Putamen (tissue), 1 donor: ENCODE results near the gene GABRD.

Source experiments
- DNase-seq: peaks from one replicate; pipeline ENCODE4 v3.0.0-alpha.2; 2016; ENCODE audit warnings: low spot score

GABRD gene

DNA sequence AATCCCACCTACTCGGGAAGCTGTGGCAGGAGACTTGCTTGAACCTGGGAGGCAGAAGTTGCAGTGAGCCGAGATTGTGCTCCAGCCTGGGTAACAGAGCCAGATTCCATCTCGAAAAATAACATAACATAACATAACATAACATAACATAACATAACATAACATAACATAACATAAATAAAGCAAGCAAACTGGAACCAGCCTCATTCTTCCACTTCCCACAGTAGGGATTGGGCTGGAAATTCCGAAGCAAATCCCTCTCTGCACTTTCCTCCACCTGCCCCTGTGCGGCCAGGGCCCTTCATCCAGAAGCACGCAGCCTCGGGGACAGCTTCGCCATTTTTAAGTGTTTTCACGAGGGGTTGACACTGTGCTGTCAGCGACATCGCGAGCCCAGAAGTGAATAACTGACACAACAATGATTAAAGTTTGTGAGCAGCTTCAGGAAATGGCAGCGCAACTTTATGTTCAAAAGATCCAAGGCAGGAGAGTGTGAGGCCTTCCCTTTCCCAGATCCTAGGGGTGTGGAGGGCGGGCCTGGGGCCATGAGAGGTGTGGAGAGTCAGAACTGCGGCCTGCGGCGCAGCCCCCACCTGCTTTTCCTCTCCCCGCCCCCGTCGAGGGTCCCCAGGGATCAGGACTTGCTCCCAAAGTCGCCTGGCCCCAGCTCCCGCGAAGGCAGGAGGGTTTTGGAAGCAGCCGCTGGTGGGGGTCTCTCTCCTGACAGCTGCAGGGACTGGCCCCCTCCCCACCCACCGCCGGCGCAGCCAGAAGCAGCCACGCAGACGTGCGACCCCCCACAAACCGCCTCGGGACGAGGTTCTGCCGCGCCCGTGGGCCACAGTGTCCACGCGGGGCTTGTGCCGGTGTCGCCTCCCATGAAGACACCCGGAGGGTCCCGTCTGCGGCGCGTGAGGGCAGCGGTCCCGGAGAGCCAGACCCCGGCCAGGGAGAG is 651 bp upstream of the GABRD start:
- no peak for DNase-seq

DNA sequence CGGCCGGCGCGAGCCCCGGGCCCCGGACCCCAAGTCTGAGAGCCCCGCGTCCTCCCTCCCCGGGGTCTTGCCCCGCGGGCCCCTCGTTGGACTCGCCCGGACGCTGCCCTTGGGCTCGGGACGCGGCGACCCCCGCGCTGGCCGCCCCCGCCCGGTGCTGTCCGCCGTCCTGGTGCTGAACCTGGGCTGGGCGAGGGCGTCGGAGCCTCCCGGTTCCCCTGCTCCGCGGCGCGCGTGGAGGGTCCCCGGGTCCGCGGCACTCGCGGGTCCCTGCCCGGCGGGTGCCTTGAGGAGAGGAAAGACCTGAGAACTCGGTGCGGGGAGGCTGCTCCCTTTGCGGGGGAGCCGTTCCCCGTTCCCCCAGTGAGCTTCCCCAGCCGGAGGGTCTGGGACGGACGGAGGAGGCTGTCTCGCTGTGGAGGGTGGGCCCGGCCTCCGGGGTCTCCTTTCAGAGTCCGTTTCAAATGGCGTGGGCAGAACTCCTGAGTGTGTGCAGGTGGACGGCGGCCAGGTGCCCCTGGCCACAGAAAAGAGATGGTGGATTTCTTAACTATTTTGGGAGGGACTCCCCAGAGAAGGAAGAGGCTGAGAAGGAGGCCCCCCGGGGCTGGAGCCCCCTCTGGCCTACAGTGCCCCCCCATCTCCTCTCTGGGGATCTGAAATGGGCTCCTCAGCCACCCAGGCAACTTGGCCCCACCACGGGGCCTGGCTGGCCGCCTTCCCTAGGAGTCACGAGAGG is 595 bp downstream of the GABRD start:
- DNase-seq: no peak

DNA sequence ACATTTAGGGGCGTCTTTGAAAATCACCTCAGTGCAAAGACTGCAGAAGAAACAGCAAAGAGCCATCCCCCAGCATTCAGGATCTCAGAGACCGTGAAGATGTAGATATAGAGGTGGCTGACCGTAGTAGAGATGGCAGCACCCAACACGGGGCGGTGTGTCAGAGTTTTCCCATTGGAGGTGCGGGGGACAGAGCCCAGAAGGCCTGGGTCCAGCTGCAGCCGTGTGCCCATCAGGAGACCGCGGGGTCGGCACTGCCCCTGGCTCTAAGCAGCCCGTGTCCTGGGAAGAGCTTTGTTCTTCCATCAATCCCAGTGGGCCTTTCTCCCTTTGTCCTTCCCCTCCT is 1.1 kb downstream of the GABRD start:
- no peak for DNase-seq

DNA sequence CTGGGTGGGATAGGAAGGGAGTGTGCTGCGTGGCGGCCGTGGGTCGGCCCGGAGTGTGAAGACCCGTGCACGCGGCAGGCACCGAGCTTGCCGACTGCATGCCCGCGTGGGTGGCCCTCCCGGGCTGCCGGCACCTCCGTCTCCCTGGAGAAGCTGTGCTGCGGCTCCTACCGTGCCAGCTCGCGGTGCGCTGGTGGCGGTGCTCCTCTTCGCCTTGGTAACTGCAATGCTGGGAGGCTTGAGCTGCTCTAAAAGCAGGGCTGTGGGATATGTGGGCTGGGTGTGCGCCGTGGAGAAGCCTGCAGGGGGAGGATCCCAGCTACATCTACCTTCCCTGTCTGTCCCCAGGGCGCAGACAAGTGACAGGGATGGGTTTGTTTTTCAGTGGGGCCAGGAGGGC is 2.4 kb downstream of the GABRD start:
- peak; percentile 80 for DNase-seq

DNA sequence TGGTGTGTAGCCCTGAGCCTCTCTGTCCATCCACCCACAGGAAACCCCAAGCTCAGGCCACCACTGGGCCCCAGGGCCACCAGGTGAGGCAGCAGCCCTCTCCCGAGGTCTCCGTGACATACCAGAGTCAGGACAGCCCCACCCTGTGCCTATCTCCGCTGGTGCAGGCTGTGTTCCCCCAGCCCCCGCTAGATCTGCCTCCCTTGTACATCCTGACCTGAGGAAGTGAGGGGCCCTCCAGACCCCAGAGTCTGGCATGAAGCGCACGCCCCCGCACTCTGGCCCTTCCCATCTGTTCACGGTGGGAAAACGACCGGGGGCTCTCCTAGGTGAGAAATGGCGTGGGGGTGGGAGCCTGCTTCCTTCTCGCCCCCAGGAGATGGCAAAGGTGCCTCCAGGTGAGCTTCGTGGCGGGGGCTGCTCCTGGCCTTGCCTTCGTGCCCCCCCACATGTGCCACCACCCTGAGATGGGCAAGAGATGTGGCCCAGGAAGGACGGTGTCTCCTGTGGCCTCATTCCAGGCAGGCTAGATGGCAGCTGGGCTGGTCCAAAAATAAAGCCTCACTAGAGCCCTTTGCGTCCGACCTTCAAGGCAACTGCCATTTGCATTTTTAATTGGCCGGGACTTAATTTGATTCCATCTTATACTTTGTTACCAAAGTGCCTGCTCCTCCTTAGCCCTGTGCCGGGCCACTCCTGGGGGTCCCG is 3.1 kb downstream of the GABRD start:
- no peak for DNase-seq

DNA sequence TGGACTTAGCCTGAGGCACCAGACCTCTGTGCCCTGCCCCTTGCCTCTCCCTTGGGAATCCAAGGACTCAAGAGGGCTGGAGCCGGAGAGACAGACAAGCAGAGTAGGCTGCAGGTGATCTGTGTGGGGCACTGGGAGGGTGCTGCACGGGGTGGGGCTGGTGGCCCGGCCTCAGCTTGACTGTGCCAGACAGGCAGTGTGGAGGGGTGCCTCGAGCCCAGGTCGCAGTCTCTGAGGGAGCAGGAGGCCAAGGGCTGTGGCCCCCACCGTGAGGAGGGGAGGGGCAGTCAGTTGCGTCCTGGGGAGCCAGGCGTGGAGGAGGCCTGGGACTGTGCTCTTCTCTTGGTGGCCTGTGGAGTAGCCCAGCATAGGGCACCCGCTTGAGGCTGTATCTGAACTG is 4.0 kb downstream of the GABRD start:
- no peak for DNase-seq

DNA sequence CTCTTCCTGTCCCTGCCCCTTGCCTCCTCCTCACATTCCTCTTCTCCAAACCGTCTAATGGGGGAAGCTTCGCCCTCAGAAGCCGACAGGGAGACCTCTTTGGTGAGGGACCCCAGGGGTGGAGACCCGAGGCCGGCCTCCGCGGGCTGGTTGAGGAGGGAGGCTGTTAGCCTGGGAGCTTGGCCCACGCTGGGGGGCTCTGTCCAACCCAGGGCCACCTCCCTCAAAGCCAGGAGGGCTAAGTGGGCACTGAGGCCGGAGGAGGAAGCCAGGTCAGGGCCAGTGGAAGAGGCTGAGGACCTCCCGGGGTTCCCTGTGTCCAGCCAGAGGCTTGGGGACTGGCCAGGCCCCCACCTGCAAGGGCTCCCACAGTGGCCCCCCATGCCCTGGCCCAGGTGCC is 5.3 kb downstream of the GABRD start:
- no peak for DNase-seq

DNA sequence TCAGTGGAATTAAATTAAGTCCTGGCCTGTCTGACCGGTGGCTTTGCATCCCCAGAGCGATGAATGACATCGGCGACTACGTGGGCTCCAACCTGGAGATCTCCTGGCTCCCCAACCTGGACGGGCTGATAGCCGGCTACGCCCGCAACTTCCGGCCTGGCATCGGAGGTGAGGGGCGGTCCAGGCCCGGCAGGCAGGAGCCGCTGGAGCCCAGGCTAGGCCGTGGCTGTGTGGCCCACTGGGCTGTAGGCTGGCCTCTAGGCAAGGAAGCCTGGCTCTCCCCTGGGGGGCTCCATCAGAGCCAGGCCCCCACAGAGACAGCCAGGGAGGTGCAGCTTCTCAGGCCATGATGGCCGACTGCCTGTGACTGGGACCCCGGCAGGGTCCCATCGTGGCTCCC is 5.7 kb downstream of the GABRD start:
- DNase-seq: no peak

DNA sequence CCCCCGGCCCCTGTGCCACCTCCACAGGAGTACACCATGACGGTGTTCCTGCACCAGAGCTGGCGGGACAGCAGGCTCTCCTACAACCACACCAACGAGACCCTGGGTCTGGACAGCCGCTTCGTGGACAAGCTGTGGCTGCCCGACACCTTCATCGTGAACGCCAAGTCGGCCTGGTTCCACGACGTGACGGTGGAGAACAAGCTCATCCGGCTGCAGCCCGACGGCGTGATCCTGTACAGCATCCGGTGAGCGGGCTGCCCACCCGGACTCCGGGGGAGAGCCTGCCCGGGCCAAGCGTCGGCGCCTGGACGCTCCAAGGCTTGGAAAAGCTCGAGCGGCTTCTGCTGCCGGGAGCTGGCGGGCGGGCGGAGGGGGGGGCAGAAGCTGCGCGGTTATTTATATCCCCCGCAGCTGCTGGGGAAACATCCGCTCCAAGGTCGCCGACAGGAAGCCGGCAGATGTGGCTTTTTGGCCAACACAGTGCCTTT is 6.4 kb downstream of the GABRD start:
- DNase-seq: no peak

DNA sequence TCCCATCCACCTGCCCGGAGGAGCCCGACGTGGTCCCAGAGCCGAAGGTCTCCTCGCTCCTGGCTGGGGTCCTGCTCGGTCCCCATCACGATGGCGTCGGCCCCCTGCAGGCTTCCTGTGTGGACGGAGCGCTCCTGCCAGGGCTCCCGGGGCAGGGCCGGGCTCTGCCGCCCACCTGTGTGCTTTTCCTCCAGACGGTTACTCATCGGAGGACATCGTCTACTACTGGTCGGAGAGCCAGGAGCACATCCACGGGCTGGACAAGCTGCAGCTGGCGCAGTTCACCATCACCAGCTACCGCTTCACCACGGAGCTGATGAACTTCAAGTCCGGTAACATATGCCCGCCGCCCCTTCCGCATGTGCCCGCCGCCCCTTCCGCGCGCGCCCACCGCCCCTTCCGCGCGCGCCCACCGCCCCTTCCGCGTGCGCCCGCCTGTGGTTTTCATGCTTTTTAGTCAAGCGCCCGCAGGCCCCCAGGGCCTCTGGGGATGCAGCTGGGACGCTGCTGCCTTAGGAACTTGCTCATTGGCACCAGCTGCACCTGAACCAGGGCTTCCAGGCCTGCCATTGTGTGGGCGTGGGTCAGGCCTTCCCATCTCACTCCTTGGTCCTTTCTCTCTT is 8.9 kb downstream of the GABRD start:
- DNase-seq: no peak

DNA sequence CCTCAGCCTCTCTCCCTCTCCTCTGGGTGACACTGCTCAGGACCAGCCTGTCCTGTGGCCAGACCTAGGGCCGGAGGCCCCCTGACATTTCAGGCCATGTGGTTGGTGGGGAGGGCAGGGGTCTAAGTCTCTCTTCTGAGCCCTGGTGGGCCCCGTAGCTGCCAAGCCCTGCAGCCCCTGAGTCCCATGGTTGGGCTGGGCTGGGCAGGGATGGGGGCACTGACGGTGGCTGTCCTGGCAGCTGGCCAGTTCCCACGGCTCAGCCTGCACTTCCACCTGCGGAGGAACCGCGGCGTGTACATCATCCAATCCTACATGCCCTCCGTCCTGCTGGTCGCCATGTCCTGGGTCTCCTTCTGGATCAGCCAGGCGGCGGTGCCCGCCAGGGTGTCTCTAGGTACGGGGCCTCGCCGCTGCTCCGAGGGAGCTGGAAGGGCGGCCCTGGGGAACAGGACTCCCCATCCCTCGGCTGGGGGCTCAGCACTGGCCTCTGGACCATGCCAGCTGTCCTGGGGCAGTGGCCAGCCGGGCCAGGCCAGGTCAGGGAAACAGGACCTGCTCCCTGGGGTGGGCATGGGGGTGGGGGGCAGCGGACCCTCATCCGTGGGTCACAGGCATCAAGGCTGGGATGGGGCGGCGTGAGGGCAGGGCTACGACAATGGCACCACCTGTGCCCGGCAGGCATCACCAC is 9.9 kb downstream of the GABRD start:
- no peak for DNase-seq

DNA sequence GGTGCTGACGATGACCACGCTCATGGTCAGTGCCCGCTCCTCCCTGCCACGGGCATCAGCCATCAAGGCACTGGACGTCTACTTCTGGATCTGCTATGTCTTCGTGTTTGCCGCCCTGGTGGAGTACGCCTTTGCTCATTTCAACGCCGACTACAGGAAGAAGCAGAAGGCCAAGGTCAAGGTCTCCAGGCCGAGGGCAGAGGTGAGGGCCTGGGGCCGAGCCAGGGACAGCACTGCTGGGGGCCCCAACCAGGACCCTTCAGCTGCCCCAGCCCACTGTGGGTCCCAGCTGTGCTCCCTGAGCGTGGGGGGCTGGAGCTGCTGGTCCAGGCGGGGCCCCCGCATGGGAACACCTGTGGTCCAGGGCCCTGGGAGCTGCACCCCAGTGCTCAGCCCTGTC is 10.4 kb downstream of the GABRD start:
- DNase-seq: no peak

DNA sequence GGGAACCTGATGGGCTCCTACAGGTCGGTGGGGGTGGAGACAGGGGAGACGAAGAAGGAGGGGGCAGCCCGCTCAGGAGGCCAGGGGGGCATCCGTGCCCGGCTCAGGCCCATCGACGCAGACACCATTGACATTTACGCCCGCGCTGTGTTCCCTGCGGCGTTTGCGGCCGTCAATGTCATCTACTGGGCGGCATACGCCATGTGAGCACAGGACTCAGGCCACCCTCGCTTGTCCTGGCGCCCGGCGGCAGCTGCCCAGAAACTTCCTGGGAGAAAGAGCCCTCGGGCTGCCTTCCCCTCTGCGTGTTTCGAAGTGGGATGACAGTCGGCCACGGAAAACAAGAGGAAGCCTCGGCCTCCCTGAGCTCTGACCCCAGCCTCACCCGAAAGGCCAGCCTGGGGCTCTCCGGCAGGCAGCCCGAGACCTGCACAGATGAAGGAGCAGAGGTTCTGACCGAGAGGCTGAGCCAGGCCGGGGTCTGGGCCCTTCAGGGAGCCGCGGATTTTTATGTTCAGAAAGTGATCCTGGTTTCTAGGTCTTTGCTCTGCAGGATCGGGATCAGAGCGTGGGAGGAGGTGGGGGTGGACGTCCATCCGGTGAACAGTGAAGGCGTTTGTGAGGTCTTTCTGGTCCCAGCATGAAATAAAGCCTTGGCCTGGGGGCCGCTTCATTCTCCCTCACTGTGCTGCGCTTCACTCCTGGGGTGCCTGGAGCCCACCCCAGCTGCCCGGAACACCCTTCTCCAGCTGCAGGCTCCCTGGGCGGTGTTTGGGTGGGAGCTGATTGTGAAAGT is 11.1 kb downstream of the GABRD start:
- no peak for DNase-seq

DNA sequence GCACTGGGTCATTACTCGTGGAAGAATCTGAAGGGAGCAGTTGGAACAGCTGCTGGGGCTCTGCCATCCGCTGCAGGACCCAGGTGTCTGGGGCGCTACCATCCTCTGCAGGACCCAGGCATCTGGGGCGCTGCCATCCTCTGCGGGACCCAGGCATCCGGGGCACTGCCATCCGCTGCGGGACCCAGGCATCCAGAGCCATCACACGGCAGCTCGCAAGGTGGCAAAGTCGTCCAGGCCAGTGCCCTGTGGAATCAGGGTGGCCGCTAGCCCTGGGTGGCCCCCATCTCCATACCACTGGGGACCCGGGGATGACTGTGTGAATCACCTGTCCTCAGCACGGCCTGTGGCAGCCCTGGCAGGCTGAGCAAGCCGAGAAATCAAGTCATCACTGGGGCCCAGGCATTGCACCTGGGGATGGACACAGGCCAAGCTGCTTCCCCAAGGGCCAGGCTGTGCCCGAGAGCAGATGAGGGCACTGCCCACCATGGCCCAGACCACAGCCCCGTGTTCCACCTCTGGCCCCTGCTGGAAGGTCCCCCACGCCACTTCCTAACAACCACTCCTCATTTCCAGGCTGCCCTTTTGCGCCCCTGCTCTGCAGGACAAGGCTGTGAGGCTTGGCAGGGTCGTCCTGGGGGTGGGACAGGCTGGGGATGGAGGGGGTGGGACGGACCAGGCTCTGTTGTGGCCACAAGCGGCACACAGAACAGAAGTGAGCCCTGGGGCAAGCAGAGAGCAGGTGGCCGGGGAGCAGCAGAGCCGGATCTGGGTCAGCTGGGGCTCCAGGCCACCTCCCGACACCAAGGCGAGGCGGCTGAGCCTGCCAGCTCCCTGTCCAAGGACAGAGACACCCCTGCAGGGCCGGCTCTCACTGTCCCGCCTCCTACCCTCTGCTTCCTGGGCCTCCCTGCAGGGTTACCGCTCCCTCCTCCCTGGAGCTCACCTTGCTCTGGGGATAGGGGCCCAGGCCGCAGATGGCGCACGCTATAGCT is 12.7 kb downstream of the GABRD start:
- no peak for DNase-seq

DNA sequence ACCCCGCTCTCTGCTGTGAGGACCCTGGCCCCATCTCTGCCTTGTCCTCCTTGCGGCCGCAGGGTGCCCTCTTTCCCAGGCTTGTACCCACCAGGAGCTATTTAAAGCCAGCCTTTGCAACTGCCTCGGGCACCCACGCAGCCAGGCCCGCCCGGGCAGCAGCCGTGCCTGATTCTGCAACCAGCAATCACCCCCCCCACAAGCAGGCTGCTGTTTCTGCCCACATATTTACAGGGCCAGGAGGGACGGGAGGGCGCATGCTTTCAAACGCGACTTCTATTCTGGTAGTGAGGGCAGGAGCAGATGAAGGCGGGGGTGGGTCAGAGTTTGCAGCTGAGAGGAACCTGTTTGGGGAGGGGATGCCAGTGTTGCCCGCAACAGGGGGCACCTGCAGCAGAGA is 13.6 kb downstream of the GABRD start:
- DNase-seq: no peak

DNA sequence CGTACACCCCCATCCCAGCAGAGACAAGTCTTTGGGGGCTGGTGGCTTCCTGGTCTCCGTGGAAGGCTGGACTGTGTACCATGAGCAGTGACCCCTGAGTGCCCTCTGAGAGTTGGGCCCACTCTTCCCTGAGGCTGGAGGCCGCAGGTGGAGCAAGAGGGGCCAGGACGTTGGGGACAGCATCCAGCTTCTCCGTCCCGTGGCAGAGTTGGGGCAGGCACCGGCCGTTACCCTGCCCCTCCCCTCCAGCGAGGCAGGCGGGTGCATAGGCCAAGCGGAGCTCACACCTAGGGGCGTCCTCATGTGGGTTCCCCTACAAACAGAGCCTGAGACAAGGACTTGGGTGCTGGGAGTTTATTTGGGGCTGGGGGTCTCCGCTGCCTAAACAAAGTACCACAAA is 14.0 kb downstream of the GABRD start:
- DNase-seq: no peak

DNA sequence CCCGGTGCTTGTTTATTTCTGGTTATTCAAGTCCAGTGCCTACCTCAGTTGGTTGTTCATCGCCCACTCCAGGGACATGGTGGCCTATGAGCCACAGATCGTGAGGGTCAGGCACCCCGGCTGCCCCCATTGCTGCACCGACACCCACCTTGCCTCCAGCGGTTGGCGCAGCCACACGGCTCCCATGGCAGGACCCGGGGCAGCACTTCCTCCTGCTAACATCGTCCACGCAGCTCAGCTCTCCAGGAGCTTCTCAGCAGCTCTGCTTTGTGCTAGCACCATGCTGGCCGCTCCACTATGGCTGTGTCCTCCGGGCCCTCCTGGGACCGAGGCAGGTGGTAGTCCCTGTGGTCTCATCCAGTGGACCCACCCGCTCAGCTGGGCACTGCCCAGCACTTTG is 17.1 kb downstream of the GABRD start:
- no peak for DNase-seq

DNA sequence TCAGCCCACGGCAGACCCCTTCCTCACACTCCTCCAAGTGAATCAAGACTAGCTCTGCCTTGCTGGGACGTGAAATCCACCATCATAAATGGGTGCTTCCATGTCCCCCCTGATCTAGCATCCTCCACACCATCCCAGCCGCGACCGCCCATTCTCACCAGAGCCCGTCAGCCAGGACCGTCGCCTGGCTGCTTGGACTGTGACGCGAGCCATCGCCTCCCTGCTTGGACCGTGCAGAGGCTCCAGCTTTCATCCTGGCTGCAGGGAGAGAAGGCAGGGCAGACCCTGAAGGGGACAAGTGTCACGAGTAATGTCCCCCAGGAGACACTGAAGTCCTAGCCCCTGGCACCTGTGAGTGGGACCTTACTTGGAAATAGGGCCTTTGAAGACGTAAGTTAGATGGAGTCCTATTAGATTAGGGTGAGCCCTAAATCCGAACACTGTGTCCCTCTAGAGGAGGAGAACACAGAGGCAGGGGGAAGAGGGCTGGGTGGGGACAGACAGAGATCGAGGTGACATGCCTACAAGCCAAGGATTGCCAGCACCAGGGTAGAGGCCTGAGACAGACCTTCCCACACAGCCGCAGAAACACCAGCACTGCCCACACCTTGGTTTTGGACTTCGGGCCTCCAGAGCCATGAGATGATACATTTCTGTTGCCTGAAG is 18.3 kb downstream of the GABRD start:
- no peak for DNase-seq

DNA sequence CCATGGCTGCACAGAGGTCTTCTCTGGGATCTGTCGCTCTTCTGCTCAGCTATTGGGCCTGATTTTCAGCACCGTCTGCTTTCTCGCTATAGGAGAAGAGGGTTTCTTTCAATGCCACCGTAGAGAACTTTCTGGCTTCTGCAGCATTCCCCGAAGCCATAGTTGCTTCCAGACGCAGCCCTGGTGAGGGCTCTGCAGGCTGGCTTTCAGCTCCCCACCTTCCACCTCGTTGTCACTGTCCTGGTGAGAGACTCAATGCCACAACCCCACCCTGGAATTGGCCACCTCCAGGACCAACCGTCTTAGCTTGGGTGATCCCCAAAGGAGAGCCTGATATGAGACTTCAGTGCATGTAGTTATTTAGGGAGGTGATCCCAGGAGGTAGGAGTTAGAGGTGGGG is 19.1 kb downstream of the GABRD start:
- DNase-seq: no peak
